WTC11 (cell line): ENCODE results near the gene TMEM234. TPM values are rescaled to one million over a fixed set of nuclear protein-coding genes. Genes with fewer than 3 reads are reported as not detected.

ENCODE experiments used
- ATAC-seq: fragments of 200-7000 bp; cut with Tn5 transposase; 2 replicates; pipeline ENCODE4 v1.10.0; 2021; ENCODE audit warnings: mild to moderate bottlenecking, moderate library complexity
- CTCF ChIA-PET: fragments of 300-600 bp; sonication (Branson Sonifier 250); formaldehyde crosslinking; loops from one replicate; lab custom pipeline; 2021; ENCODE audit warnings: antibody characterized with exemption; lab: Charles Lee
- POLR2A ChIA-PET: fragments of 350-600 bp; sonication (Branson Sonifier 250); formaldehyde crosslinking; loops from one replicate; lab custom pipeline; 2021; ENCODE audit warnings: antibody characterized with exemption; lab: Charles Lee
- DNase-seq: peaks from one replicate; pipeline ENCODE4 v3.0.0; 2021; ENCODE audit warnings: low spot score
- H3K27ac Mint-ChIP-seq: 2 replicates; pipeline ENCODE4 v1.8.0; 2021; ENCODE audit warnings: mixed read lengths
- H3K27me3 Mint-ChIP-seq: 2 replicates; pipeline ENCODE4 v1.8.0; 2021; ENCODE audit warnings: low read depth, mild to moderate bottlenecking, moderate library complexity, mixed read lengths
- H3K36me3 Mint-ChIP-seq: 2 replicates; pipeline ENCODE4 v1.8.0; 2021; ENCODE audit warnings: mixed read lengths
- H3K4me1 Mint-ChIP-seq: 2 replicates; pipeline ENCODE4 v1.8.0; 2022; ENCODE audit warnings: mixed read lengths
- H3K4me3 Mint-ChIP-seq: 2 replicates; pipeline ENCODE4 v1.8.0; 2021; ENCODE audit warnings: mild to moderate bottlenecking, moderate library complexity, mixed read lengths
- H3K9me3 Mint-ChIP-seq: 2 replicates; pipeline ENCODE4 v1.8.0; 2021; ENCODE audit warnings: mixed read lengths
- ERG ChIP-seq: fragments of 250-450 bp; sonication (Bioruptor Pico); IDR thresholded peaks from 2 replicates; pipeline ENCODE4 v1.8.0; 2021; ENCODE audit warnings: mild to moderate bottlenecking
- GTF2I ChIP-seq: fragments of 250-450 bp; sonication (Bioruptor Pico); conservative IDR thresholded peaks from 2 replicates; pipeline ENCODE4 v1.4.0; 2021; ENCODE audit warnings: mild to moderate bottlenecking
- MLX ChIP-seq: sonication (generic); formaldehyde crosslinking; IDR thresholded peaks from 2 replicates; pipeline ENCODE4 v1.8.1; 2023; ENCODE audit warnings: mild to moderate bottlenecking, missing genetic modification reagents, moderate library complexity
- PREB ChIP-seq: sonication (generic); formaldehyde crosslinking; IDR thresholded peaks from 2 replicates; pipeline ENCODE4 v1.8.1; 2022; ENCODE audit warnings: mild to moderate bottlenecking, missing genetic modification reagents, moderate library complexity, borderline replicate concordance
- TP53 ChIP-seq: sonication (generic); formaldehyde crosslinking; IDR thresholded peaks from 2 replicates; pipeline ENCODE4 v1.8.1; 2023; ENCODE audit warnings: mild to moderate bottlenecking, missing genetic modification reagents
- ZMAT4 ChIP-seq: fragments of 250-450 bp; sonication (Bioruptor Pico); IDR thresholded peaks from 2 replicates; pipeline ENCODE4 v1.9.0; 2021; ENCODE audit warnings: mild to moderate bottlenecking
- ZNF263 ChIP-seq: sonication (generic); formaldehyde crosslinking; IDR thresholded peaks from 2 replicates; pipeline ENCODE4 v1.8.1; 2022; ENCODE audit warnings: low read depth, mild to moderate bottlenecking, moderate library complexity, missing genetic modification reagents
- ZNF396 ChIP-seq: fragments of 250-450 bp; sonication (Bioruptor Pico); IDR thresholded peaks from 2 replicates; pipeline ENCODE4 v1.8.0; 2021; ENCODE audit warnings: mild to moderate bottlenecking, moderate library complexity, borderline replicate concordance
- ZNF512 ChIP-seq: sonication (generic); formaldehyde crosslinking; IDR thresholded peaks from 2 replicates; pipeline ENCODE4 v1.8.1; 2022; ENCODE audit warnings: missing genetic modification reagents, borderline replicate concordance
- total RNA-seq: library from RNA; stranded (reverse); gene quantifications from 3 replicates; pipeline ENCODE4 v1.2.3, GENCODE V29; 2021
- TF ChIP-seq, protein P1 (sequence below): sonication (generic); formaldehyde crosslinking; IDR thresholded peaks from 2 replicates; pipeline ENCODE4 v1.8.1; 2023; ENCODE audit warnings: mild to moderate bottlenecking, missing genetic modification reagents
- TF ChIP-seq, protein P2 (sequence below): fragments of 250-450 bp; sonication (Bioruptor Pico); IDR thresholded peaks from 2 replicates; pipeline ENCODE4 v1.9.0; 2021; ENCODE audit warnings: moderate library complexity, mild to moderate bottlenecking, inconsistent platforms, borderline replicate concordance
- TF ChIP-seq, protein P3 (sequence below): sonication (generic); formaldehyde crosslinking; conservative IDR thresholded peaks from 2 replicates; pipeline ENCODE4 v1.8.1; 2023; ENCODE audit warnings: mild to moderate bottlenecking, low read depth, missing genetic modification reagents, moderate library complexity

Gene TMEM234
- total RNA-seq, 1 experiment from 2014 or later, result 11.9 TPM

GRCh38 chr1:32208891-32209328 lies 13.2 kb downstream of the TMEM234 start, which contains the start of gene DCDC2B (continued):
- no peak for TF ChIP-seq ERG (CRISPR knock-in tag)
- TF ChIP-seq TP53 (CRISPR knock-in tag), result no peak
- TF ChIP-seq PREB, result no peak
- TF ChIP-seq MLX (CRISPR knock-in tag), result no peak
- TF ChIP-seq, protein P1, sequence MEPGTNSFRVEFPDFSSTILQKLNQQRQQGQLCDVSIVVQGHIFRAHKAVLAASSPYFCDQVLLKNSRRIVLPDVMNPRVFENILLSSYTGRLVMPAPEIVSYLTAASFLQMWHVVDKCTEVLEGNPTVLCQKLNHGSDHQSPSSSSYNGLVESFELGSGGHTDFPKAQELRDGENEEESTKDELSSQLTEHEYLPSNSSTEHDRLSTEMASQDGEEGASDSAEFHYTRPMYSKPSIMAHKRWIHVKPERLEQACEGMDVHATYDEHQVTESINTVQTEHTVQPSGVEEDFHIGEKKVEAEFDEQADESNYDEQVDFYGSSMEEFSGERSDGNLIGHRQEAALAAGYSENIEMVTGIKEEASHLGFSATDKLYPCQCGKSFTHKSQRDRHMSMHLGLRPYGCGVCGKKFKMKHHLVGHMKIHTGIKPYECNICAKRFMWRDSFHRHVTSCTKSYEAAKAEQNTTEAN (CRISPR knock-in tag), result no peak
- no peak for TF ChIP-seq ZNF512 (CRISPR knock-in tag)
- TF ChIP-seq ZNF263 (CRISPR knock-in tag), result no peak

GRCh38 chr1:32208469-32208868 lies 13.7 kb downstream of the TMEM234 start:
- POLR2A ChIA-PET, result no interaction called here
- H3K27me3 Mint-ChIP-seq, result peaks cover 10% of the 10 kb centered on the region
- no peak overlapping the region for H3K4me3 Mint-ChIP-seq

More at GRCh38 chr1:32208469-32208868, 13.7 kb downstream of the TMEM234 start:
- H3K36me3 Mint-ChIP-seq, result peaks cover 4% of the 10 kb centered on the region
- H3K9me3 Mint-ChIP-seq, result no peaks in the 10 kb centered on the region
- H3K27ac Mint-ChIP-seq, result no peak overlapping the region
- CTCF ChIA-PET, result interaction anchor here (1.5 kb wide), 1 partner anchor 40 kb away, joined by 5 read pairs; no protein-coding TSS in a partner anchor
- DNase-seq (no peak), ATAC-seq (no peak)
- H3K4me1 Mint-ChIP-seq, result peaks cover 10% of the 10 kb centered on the region
- no peak for TF ChIP-seq ZNF396 (CRISPR knock-in tag)
- TF ChIP-seq, protein P2, sequence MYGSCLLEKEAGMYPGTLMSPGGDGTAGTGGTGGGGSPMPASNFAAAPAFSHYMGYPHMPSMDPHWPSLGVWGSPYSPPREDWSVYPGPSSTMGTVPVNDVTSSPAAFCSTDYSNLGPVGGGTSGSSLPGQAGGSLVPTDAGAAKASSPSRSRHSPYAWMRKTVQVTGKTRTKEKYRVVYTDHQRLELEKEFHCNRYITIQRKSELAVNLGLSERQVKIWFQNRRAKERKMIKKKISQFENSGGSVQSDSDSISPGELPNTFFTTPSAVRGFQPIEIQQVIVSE (CRISPR knock-in tag), result no peak
- TF ChIP-seq, protein P3, sequence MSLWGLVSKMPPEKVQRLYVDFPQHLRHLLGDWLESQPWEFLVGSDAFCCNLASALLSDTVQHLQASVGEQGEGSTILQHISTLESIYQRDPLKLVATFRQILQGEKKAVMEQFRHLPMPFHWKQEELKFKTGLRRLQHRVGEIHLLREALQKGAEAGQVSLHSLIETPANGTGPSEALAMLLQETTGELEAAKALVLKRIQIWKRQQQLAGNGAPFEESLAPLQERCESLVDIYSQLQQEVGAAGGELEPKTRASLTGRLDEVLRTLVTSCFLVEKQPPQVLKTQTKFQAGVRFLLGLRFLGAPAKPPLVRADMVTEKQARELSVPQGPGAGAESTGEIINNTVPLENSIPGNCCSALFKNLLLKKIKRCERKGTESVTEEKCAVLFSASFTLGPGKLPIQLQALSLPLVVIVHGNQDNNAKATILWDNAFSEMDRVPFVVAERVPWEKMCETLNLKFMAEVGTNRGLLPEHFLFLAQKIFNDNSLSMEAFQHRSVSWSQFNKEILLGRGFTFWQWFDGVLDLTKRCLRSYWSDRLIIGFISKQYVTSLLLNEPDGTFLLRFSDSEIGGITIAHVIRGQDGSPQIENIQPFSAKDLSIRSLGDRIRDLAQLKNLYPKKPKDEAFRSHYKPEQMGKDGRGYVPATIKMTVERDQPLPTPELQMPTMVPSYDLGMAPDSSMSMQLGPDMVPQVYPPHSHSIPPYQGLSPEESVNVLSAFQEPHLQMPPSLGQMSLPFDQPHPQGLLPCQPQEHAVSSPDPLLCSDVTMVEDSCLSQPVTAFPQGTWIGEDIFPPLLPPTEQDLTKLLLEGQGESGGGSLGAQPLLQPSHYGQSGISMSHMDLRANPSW, result no peak
- TF ChIP-seq GTF2I (CRISPR knock-in tag), result no peak
- TF ChIP-seq ZMAT4 (CRISPR knock-in tag), result no peak
